Iris pigment epithelial cell (primary cell): Measurements from ENCODE around the gene MYADML2.
A peak's percentile ranks its signal among the peaks of the same experiment; 100 is the strongest.

ENCODE experiments used
- DNase-seq: peaks from one replicate; pipeline ENCODE4 v3.0.0-alpha.2; 2011; ENCODE audit warnings: low read depth

The MYADML2 gene

GRCh38 chr17:81978524-81979298 is 31.7 kb upstream of the MYADML2 start:
- no peak for DNase-seq

GRCh38 chr17:81977211-81977808 is 30.3 kb upstream of the MYADML2 start, which contains the start of gene ASPSCR1:
Gene ASPSCR1 (plus strand): TSS chr17:81977629. CDS start chr17:81977647, 18 bp downstream.
- DNase-seq = peak; percentile 91

GRCh38 chr17:81976332-81977210 is 29.5 kb upstream of the MYADML2 start:
- no peak for DNase-seq

GRCh38 chr17:81973432-81973831 is 26.4 kb upstream of the MYADML2 start:
- no peak for DNase-seq

- no peak for DNase-seq
Measured at GRCh38 chr17:81968850-81969812, 22.1 kb upstream of the MYADML2 start.

GRCh38 chr17:81968396-81968745 is 21.3 kb upstream of the MYADML2 start:
- no peak for DNase-seq

- peak; percentile 61 for DNase-seq
Measured at GRCh38 chr17:81967533-81968395, 20.7 kb upstream of the MYADML2 start.

- DNase-seq = no peak
Measured at GRCh38 chr17:81967244-81967532, 20.2 kb upstream of the MYADML2 start.

- DNase-seq = no peak
Measured at GRCh38 chr17:81966343-81967243, 19.6 kb upstream of the MYADML2 start.

- no peak for DNase-seq
Measured at GRCh38 chr17:81964081-81964849, 17.2 kb upstream of the MYADML2 start.

GRCh38 chr17:81962499-81963441 is 15.7 kb upstream of the MYADML2 start:
- no peak for DNase-seq

- DNase-seq = no peak
Measured at GRCh38 chr17:81961521-81962498, 14.8 kb upstream of the MYADML2 start.

- DNase-seq = no peak
Measured at GRCh38 chr17:81961087-81961511, 14.1 kb upstream of the MYADML2 start, which contains the start of gene NOTUM. Gene NOTUM (minus strand): TSS chr17:81961187. CDS start chr17:81960909, 278 bp downstream.

GRCh38 chr17:81960130-81960958 is 13.3 kb upstream of the MYADML2 start:
- DNase-seq = no peak

GRCh38 chr17:81959362-81960129 is 12.5 kb upstream of the MYADML2 start:
- peak; percentile 39 for DNase-seq
